Neural progenitor cell (in vitro differentiated cells): Measurements from ENCODE around the gene CEACAM7. TPM values are rescaled to one million over a fixed set of nuclear protein-coding genes. Genes with fewer than 3 reads are reported as not detected.

ENCODE experiments used
- DNase-seq: peaks from one replicate; pipeline ENCODE4 v3.0.0-alpha.2; 2016; ENCODE audit warnings: low spot score
- H2AFZ ChIP-seq: fragments of 200-600 bp; sonication (generic); replicated peaks from 2 replicates; pipeline ENCODE4 v1.6.1; 2016; ENCODE audit warnings: antibody characterized with exemption
- H3F3A ChIP-seq: fragments of 200-600 bp; sonication (generic); 2 replicates; pipeline ENCODE4 v1.6.1; 2016; ENCODE audit warnings: antibody characterized with exemption, low read depth
- H3K27ac ChIP-seq: fragments of 200-600 bp; sonication (generic); 2 replicates; pipeline ENCODE4 v1.5.1; 2016; ENCODE audit warnings: mild to moderate bottlenecking
- H3K27me3 ChIP-seq: fragments of 200-600 bp; sonication (generic); 2 replicates; pipeline ENCODE4 v1.6.1; 2016; ENCODE audit warnings: mild to moderate bottlenecking, moderate library complexity
- H3K36me3 ChIP-seq: fragments of 200-600 bp; sonication (generic); 2 replicates; pipeline ENCODE4 v1.5.1; 2016
- H3K4me1 ChIP-seq: fragments of 200-600 bp; sonication (generic); 2 replicates; pipeline ENCODE4 v1.6.1; 2016; ENCODE audit warnings: mixed run types
- H3K4me2 ChIP-seq: fragments of 200-600 bp; sonication (generic); 2 replicates; pipeline ENCODE4 v1.6.1; 2016
- H3K4me3 ChIP-seq: fragments of 200-600 bp; sonication (generic); 2 replicates; pipeline ENCODE4 v1.5.1; 2016
- H3K79me2 ChIP-seq: fragments of 200-600 bp; sonication (generic); 2 replicates; pipeline ENCODE4 v1.6.1; 2016; ENCODE audit warnings: low read depth
- H3K9ac ChIP-seq: fragments of 200-600 bp; sonication (generic); 2 replicates; pipeline ENCODE4 v1.6.1; 2016
- H3K9me3 ChIP-seq: fragments of 200-600 bp; sonication (generic); 2 replicates; pipeline ENCODE4 v1.5.1; 2016; ENCODE audit warnings: low read depth
- H4K20me1 ChIP-seq: fragments of 200-600 bp; sonication (generic); 2 replicates; pipeline ENCODE4 v1.6.1; 2016; ENCODE audit warnings: low read depth
- H3K27ac Mint-ChIP-seq: 3 replicates; pipeline ENCODE4 v1.8.0; 2021; ENCODE audit warnings: mixed read lengths
- H3K27me3 Mint-ChIP-seq: 2 replicates; pipeline ENCODE4 v1.8.0; 2022; ENCODE audit warnings: low read depth, mild to moderate bottlenecking, inconsistent platforms, moderate library complexity, mixed read lengths; ENCODE audit not compliant: insufficient read depth
- H3K36me3 Mint-ChIP-seq: 3 replicates; pipeline ENCODE4 v1.8.0; 2021; ENCODE audit warnings: mixed read lengths
- H3K4me1 Mint-ChIP-seq: 3 replicates; pipeline ENCODE4 v1.8.0; 2021; ENCODE audit warnings: mixed read lengths
- H3K4me3 Mint-ChIP-seq: 3 replicates; pipeline ENCODE4 v1.8.0; 2021; ENCODE audit warnings: mild to moderate bottlenecking, moderate library complexity, mixed read lengths
- H3K9me3 Mint-ChIP-seq: 3 replicates; pipeline ENCODE4 v1.8.0; 2020; ENCODE audit warnings: mixed read lengths
- EZH2 ChIP-seq: fragments of 200-600 bp; sonication (generic); IDR thresholded peaks from 2 replicates; pipeline ENCODE4 v1.6.1; 2017; ENCODE audit warnings: antibody characterized with exemption, mild to moderate bottlenecking, moderate library complexity
- EZH2phosphoT487 ChIP-seq: fragments of 200-600 bp; sonication (generic); IDR thresholded peaks from 2 replicates; pipeline ENCODE4 v1.6.1; 2017; ENCODE audit warnings: antibody characterized with exemption
- total RNA-seq: library from RNA; depleted of rRNA; stranded (reverse); fragments of >200 nt; gene quantifications from 2 replicates; pipeline ENCODE4 v1.2.3, GENCODE V29; 2015; ENCODE audit warnings: low replicate concordance
- TF ChIP-seq, protein P1 (sequence below): fragments of 200-600 bp; sonication (generic); IDR thresholded peaks from 2 replicates; pipeline ENCODE4 v1.5.1; 2017; ENCODE audit warnings: antibody characterized with exemption, mild to moderate bottlenecking

CEACAM7 gene
- total RNA-seq, 1 donor from 2014 or later = not detected

DNA sequence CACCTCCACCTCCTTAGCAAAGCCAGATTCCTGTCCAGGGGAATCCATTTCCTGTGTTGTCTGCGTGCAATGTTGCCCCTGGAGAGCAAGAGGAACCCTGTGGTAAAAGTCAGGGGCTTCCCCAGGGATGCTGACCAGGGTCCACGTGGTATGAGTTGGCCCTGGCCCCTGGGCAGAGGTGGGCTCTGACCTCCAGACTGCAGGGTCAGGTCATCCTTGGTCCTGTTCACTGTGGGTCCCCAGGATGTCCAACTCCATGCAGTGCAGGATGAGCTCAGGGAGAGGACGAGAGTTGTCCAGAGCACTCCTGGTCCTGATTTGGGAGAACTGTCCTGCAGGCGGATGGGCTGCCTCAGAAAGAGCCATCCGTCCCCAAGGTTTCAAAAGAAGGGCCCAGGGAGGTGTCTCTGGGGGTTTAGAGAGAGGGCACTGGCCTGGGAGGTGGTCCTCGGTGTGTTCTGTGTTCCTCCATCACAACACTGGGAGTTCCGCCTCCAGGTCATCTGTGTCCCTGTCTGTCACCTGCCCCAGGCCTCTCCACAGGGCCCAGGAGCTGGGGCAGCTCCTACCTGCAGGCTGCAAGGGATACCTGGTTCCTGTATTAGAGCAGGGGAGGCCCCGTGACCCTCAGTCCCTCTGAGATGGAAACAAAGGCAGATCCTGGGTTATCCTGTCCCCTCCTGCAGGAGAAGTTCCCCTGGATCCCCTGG lies 59.9 kb downstream of the CEACAM7 start:
- no peaks in the 10 kb centered on the region for H3K4me1 ChIP-seq
- H2AFZ ChIP-seq = no peak overlapping the region
- no peak overlapping the region for H3K9ac ChIP-seq
- Mint-ChIP-seq H3K4me3 (no peak overlapping the region), H3K27ac (no peak overlapping the region), H3K27me3 (peaks cover 12% of the 10 kb centered on the region), H3K36me3 (no peaks in the 10 kb centered on the region), H3K4me1 (no peaks in the 10 kb centered on the region), H3K9me3 (peaks cover 7% of the 10 kb centered on the region)
- TF ChIP-seq EZH2phosphoT487 (no peak), EZH2 (no peak)
- TF ChIP-seq, protein P1, sequence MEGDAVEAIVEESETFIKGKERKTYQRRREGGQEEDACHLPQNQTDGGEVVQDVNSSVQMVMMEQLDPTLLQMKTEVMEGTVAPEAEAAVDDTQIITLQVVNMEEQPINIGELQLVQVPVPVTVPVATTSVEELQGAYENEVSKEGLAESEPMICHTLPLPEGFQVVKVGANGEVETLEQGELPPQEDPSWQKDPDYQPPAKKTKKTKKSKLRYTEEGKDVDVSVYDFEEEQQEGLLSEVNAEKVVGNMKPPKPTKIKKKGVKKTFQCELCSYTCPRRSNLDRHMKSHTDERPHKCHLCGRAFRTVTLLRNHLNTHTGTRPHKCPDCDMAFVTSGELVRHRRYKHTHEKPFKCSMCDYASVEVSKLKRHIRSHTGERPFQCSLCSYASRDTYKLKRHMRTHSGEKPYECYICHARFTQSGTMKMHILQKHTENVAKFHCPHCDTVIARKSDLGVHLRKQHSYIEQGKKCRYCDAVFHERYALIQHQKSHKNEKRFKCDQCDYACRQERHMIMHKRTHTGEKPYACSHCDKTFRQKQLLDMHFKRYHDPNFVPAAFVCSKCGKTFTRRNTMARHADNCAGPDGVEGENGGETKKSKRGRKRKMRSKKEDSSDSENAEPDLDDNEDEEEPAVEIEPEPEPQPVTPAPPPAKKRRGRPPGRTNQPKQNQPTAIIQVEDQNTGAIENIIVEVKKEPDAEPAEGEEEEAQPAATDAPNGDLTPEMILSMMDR = no peak
- H3K9me3 ChIP-seq = peaks cover 15% of the 10 kb centered on the region
- H3K36me3 ChIP-seq = no peaks in the 10 kb centered on the region
- DNase-seq = no peak
- no peaks in the 10 kb centered on the region for H3K27me3 ChIP-seq
- no peaks in the 10 kb centered on the region for H3F3A ChIP-seq
- H4K20me1 ChIP-seq = no peaks in the 10 kb centered on the region
- no peak overlapping the region for H3K4me2 ChIP-seq
- no peak overlapping the region for H3K4me3 ChIP-seq
- H3K79me2 ChIP-seq = no peaks in the 10 kb centered on the region
- H3K27ac ChIP-seq = no peak overlapping the region

DNA sequence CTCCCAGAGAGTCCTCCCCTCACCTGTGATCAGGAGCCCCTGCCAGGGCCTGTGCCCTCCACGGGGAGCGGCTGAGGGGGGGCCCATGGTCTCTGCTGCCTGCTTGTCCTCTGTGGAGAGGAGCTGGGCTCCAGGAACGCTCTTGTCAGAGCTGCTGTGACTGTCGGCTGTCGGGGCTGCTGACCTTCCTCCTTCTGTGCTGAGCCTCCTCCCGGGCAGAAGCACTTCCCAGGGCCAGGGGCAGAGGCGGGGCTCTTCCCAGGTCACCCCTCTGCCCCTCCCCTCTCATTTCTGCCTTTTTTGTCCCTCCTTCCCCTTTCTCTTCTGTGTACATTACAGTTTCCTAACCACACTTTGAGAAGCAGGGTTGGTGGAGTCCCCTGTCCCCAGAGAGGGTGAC lies 61.2 kb downstream of the CEACAM7 start, which contains the start of gene CEACAM4:
Gene CEACAM4, minus strand, starts transcription at position 198 of the 400 bp plus-strand sequence. Its CDS starts 111 bp downstream, at position 87.
- Mint-ChIP-seq H3K4me1 (no peaks in the 10 kb centered on the region), H3K9me3 (peaks cover 7% of the 10 kb centered on the region), H3K4me3 (no peak within 1 kb of the TSS), H3K27me3 (peaks cover 14% of the 10 kb centered on the region), H3K36me3 (no peaks in the 10 kb centered on the region), H3K27ac (no peak within 1 kb of the TSS)
- Histone ChIP-seq H3F3A (no peaks in the 10 kb centered on the region), H4K20me1 (no peaks in the 10 kb centered on the region), H3K4me2 (no peak within 1 kb of the TSS), H3K79me2 (no peaks in the 10 kb centered on the region), H3K9ac (no peak within 1 kb of the TSS), H3K27me3 (no peaks in the 10 kb centered on the region), H3K4me1 (no peaks in the 10 kb centered on the region), H3K27ac (no peak within 1 kb of the TSS), H3K36me3 (no peaks in the 10 kb centered on the region), H3K4me3 (no peak within 1 kb of the TSS), H2AFZ (no peak within 1 kb of the TSS), H3K9me3 (peaks cover 10% of the 10 kb centered on the region)
- DNase-seq = no peak
- TF ChIP-seq EZH2 (no peak), EZH2phosphoT487 (no peak)

DNA sequence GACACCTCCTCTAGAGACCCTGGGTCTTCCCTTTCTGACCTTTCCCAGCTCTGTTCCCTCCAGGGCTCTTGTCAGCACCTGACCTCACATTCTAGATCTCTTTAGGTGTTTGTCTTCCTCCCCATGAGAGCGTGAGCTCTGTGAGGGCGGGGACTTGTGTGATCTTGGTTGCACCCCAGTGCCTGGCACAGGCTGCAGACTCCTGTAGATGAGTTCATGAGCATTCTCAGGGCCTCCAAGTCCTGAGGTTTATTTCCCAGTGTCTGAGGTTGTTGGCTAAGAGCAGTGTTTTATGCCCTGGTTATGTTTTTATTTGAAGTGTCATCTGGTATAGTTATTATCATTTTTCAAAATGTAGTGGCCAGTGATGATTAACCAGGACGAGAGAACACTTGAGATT lies 61.8 kb downstream of the CEACAM7 start:
- Histone ChIP-seq H3K79me2 (no peaks in the 10 kb centered on the region), H3K4me3 (no peak overlapping the region), H2AFZ (no peak overlapping the region), H3K36me3 (no peaks in the 10 kb centered on the region), H4K20me1 (no peaks in the 10 kb centered on the region), H3F3A (no peaks in the 10 kb centered on the region), H3K9me3 (peaks cover 4% of the 10 kb centered on the region), H3K9ac (no peak overlapping the region), H3K4me1 (no peaks in the 10 kb centered on the region), H3K27ac (no peak overlapping the region), H3K27me3 (no peaks in the 10 kb centered on the region), H3K4me2 (no peak overlapping the region)
- peaks cover 7% of the 10 kb centered on the region for H3K9me3 Mint-ChIP-seq
- H3K36me3 Mint-ChIP-seq = no peaks in the 10 kb centered on the region
- TF ChIP-seq, protein P1 = no peak
- TF ChIP-seq EZH2 = no peak
- TF ChIP-seq EZH2phosphoT487 = no peak
- H3K4me1 Mint-ChIP-seq = no peaks in the 10 kb centered on the region
- peaks cover 15% of the 10 kb centered on the region for H3K27me3 Mint-ChIP-seq
- H3K27ac Mint-ChIP-seq = no peak overlapping the region
- DNase-seq = no peak
- H3K4me3 Mint-ChIP-seq = no peak overlapping the region

DNA sequence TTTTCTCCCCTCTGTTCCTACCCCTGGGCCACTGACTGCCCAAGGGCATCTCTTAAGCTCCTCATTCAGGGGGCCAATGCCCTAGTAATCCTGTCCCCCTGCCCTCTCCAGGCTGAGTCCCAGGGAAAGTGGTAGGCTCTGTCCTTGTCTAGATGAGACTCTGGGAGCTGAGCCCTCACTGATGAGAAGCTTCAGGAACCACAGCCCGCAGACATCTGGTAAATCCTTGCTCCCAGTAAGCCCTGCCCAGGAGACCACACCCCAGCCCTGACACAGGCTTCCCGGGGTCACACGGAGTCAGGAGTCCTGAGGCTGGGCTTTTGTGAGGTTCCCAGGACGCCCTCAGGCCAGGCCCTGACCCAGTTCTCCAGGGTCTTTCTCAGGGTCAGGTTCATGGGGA lies 63.1 kb downstream of the CEACAM7 start:
- H4K20me1 ChIP-seq = no peaks in the 10 kb centered on the region
- DNase-seq = no peak
- no peaks in the 10 kb centered on the region for H3K36me3 Mint-ChIP-seq
- no peak overlapping the region for H2AFZ ChIP-seq
- no peak overlapping the region for H3K27ac ChIP-seq
- no peaks in the 10 kb centered on the region for H3K4me1 Mint-ChIP-seq
- no peaks in the 10 kb centered on the region for H3K36me3 ChIP-seq
- no peak overlapping the region for H3K4me3 ChIP-seq
- no peak overlapping the region for H3K4me3 Mint-ChIP-seq
- H3K27ac Mint-ChIP-seq = no peak overlapping the region
- TF ChIP-seq, protein P1 = no peak
- TF ChIP-seq EZH2phosphoT487 = no peak
- TF ChIP-seq EZH2 = no peak
- H3K9me3 ChIP-seq = no peaks in the 10 kb centered on the region
- H3K9me3 Mint-ChIP-seq = peaks cover 10% of the 10 kb centered on the region
- no peaks in the 10 kb centered on the region for H3K4me1 ChIP-seq
- H3K4me2 ChIP-seq = no peak overlapping the region
- H3K79me2 ChIP-seq = no peaks in the 10 kb centered on the region
- no peaks in the 10 kb centered on the region for H3F3A ChIP-seq
- H3K27me3 Mint-ChIP-seq = peaks cover 17% of the 10 kb centered on the region
- H3K27me3 ChIP-seq = no peaks in the 10 kb centered on the region
- no peak overlapping the region for H3K9ac ChIP-seq
